Measurements from ENCODE around the gene PPP2R2C.

The PPP2R2C gene

DNA sequence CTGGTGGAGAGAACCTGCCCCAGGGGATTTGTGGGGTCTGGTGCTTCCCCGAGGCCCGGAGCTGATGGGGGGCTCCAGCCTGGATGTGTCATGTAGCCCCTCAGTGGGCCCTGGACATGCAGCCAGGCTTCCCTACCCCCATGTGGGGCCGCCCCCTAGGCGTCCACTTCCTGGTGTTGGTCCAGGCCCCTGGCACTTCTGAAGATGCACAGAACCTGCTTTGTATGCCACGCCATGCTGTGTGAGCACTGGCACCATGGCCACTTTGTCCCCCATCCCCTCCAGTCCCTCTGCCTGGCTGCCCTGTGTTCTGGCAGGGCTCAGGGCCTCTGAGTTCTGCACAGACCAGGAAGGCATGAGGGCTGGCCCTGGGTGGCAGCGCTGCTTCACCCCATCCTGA is 173.6 kb downstream of the PPP2R2C start:
- no peak for DNase-seq

GRCh38 chr4:6298035-6298434 is 174.4 kb downstream of the PPP2R2C start:
- DNase-seq, result no peak

DNA sequence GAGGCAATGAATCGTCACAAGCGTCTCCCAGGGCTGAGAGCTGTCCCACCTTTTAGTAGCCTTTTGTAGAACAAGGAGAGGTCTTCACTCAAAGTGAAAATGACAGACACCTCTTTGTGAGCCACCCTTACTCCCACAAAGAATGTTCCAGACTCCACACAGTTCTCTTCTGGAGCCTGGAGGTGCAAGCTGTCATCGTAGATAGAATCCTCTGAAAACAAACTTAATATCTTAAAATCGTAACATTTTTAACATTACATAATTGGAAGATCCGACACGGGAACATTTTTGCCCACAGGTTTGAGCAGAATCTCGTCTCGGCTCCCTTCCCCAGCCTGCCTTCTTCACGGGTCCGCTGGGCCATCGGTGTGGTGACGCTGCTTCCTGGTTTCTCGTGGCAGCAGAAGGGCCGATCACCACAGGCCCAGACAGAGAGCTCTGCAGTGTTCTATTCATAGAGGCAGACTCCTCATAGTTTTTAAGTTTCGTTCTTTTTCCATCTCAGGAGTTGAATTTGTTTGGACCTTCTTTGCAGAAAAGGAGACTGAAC is 175.1 kb downstream of the PPP2R2C start:
- DNase-seq, result no peak

- DNase-seq, result no peak
Observed at GRCh38 chr4:6296026-6296425, 176.4 kb downstream of the PPP2R2C start.

- no peak for DNase-seq
Observed at GRCh38 chr4:6295495-6295894, 176.9 kb downstream of the PPP2R2C start.

DNA sequence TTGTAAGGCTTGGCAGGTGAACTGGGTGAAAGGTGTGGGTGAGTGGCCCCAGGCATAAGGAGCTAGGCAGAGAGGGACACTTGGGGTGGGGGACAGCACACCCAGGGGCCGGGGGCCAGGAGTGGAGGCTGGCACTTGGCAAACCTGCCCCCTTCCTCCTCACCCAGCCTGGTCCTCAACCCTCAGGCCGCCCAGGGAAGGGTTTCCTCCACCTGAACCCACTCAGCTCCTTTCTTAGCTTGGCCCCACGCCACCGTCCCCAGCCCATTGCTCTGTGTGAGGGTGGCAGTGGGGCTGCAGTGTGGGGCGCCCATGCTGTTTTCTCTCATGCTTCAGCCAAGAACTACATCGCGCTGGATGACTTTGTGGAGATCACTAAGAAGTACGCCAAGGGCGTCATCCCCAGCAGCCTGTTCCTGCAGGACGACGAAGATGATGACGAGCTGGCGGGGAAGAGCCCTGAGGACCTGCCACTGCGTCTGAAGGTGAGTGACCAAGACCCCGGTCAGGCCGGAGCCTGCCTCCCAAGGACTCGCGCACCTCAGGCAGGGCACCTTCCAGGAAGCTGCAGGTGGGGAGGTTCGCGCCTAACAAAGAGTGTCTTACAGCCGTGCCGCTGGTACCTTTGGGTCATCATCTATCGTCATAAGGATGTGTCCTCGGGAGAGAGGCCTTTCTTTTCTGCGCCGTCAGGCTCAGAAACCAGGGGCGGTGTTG is 177.6 kb downstream of the PPP2R2C start:
- DNase-seq, result no peak

DNA sequence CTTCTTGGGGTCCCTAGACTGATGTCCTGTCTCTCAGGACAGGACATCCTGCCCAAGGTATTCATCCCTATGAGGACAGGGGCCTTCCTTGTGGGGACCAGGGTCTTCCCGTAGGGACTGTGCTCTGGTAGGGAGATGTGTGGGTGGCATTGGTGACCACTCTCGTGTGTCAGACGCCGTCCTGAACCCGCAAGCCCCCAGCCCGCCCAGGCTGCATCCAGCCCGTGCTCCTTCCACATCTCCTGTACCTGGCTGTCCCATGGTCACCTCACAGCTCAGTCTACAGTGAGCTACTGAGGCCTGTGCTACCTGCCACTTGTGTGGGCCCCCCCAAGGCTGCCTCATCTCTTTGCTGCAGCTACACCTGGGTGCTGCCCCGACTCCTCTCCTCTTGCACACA is 178.8 kb downstream of the PPP2R2C start:
- no peak for DNase-seq

DNA sequence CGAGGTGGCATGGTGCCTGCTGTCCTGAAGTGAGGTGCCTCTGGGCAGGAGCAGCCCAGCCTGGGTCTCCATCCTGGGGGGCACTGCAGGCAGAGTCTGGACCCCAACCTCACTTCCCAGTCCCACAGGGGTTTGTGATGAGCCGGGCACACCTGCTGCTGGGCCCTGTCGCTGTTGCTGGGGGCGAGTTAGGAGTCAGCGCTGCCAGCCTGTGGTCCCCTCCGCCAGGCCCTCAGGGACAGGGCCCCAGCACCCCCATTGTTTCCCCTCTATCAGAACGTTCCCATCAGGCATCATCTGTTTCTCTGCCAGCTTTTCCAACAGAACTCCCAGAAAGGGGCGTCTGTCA is 179.3 kb downstream of the PPP2R2C start:
- no peak for DNase-seq

GRCh38 chr4:6292376-6293096 is 179.9 kb downstream of the PPP2R2C start:
- no peak for DNase-seq

GRCh38 chr4:6291784-6292297 is 180.6 kb downstream of the PPP2R2C start:
- no peak for DNase-seq

DNA sequence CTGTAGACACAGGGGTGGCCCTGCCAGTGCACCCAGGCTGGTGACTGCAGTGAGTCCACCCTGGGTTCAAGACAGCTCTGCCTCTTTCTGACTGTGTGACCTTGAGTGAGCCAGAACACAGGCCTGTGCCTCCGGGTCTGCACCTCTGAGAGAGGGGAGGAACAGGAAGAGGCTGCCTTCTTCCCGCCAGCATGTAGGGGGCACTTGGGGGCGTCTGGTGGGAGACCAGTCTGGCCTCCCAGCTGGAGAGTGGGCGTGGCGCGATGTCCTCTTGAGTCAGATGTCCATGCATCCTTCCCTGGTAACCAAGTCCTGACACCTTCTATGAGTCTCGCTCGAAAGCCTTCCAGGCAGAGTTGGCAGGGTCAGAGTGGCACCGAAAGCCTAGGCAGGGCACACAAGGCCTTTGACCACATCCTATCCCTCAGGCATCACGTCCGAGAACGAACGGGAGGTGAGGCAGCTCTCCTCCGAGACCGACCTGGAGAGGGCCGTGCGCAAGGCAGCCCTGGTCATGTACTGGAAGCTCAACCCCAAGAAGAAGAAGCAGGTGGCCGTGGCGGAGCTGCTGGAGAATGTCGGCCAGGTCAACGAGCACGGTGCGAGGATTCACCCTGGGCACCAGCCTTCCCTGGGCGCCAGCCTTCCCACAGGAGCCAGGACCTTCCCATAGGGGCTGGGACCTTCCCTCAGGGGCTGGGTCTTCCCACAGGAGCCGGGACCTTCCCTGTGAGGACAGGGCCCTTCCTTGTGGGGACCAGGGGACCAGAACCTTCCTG is 181.5 kb downstream of the PPP2R2C start:
- no peak for DNase-seq

- no peak for DNase-seq
Observed at GRCh38 chr4:6290256-6290655, 182.2 kb downstream of the PPP2R2C start.

GRCh38 chr4:6288871-6289270 is 183.5 kb downstream of the PPP2R2C start:
- no peak for DNase-seq

DNA sequence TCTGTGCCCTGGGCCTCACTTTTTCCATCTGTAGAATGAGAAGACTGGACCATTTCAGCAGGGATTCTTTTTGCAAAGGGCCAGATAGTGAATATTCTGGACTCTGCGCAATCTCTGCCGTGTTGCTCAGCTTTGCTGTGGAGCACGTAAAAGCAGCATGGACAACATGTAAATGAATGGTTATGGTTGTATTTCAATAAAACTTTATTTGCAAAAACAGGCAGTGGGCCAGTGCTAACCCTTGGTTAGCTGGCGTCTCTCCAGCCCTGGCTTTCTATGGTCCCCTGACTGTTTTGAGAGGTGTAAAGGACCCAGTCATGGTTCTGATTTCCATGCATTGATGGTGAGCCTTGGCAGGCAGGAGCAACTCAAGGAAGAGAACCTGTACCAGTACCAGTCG is 184.1 kb downstream of the PPP2R2C start:
- no peak for DNase-seq

GRCh38 chr4:6287017-6287788 is 185.2 kb downstream of the PPP2R2C start:
- no peak for DNase-seq

DNA sequence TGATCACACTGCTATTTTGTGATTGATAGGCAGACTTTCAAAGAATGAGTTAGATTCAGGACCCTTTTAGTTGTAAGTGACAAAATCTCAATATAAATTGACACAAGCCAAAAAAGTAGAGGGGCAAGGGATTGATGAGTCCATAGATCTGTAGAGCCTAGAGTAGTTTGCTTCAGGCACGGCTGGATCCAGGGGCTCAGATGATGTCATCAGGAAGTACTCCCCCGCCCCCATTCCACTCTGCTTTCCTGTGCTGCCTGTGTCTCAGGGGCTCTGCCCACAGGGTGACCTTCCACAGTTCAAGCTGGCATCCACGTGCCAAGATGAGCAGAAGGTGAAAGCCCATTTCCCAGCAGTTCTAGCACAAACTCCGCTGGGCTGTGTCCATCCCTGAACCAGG is 189.1 kb downstream of the PPP2R2C start:
- no peak for DNase-seq

DNA sequence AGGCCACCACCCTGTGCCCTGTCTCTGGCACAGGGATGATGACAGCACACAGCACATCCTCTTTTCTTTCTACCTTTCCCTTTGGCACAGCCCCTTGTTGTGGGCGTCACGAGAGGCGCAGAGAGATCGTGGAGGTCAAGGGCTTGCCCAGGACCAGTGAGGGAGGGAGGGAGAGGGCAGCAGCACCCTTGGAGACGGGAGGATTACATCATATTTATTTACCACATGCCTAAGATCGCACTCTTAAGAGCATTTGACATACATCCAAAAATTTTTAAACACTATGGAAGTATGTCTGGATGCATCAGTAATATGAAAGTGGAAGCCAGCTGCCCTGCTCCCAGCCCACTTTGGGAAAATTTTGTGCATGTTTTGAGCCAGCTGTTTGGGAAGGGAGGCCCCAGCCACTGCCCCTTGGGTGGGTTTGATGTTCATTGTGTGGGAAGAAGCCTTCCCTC is 190.1 kb downstream of the PPP2R2C start:
- no peak for DNase-seq

DNA sequence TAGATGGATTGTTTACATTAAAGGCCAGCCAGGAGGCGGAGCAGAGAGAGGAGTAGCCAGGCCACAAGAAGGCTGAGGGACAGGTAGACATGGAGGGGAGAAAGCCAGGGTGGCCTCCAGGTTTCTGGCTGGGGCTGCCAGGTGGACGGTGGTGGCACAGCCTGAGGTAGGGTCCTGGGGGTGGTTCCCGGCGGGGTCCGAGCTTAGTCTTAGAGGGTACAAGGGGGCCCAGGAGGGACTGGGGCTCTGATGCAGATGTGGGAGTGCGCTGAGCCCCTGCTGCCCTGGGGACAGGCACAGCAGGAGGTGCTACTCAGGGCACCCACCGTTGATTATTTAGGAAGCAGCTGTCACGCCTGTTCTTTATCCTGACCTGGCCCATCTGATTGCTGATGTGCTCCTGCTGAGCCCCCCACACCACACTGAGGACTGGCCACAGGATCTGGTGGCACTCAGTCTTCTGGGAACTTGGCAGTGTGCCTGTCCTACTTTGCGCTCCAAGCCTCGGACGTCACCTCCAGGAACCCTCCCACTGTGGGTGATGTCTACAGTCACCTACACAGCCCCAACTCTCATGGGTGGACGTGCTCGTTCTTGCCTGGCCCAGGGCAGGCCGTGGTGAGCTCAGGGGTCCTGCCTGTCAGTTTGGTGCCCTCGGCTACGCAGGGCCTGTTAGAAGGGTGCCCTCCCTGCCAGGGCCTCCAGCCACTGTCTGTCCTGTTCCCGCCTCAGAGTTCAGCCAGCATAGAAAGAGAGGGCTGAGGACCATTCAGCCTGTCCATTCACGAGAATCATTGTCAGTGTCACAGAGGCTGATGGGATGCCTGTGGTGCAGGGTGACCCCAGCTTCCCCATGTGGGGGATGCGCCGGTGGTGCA is 190.7 kb downstream of the PPP2R2C start:
- DNase-seq, result no peak

DNA sequence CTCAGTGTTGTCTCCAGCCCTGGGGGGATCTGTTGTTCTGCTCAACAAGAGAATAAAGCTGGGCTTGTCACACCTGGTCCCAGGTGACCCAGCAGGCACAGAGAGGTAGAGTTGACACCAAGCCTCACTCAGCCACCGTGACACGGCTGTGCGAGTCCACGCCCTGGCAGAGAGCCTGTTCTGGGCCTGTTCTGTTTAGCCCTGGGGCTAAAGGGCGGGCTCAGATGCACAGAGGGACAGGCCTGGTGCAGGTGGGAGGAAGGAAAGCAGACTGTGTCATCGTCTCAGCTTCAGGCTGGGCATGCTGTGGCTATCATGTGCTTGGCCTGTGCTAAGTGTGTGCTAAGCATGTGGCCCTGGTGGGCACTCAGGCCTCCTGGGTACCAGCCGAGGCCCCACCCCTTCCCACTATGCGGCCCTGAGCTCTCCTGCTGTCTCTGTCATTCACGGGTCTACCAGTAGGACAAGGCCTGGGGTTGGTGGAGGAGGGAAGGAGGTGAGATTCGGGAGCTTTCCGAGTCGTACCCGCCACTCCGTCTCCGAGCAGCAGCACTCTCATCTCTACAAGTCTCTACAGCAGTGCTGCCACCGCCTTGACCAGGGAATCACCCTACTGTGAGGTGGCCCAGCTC is 191.9 kb downstream of the PPP2R2C start:
- DNase-seq, result no peak

DNA sequence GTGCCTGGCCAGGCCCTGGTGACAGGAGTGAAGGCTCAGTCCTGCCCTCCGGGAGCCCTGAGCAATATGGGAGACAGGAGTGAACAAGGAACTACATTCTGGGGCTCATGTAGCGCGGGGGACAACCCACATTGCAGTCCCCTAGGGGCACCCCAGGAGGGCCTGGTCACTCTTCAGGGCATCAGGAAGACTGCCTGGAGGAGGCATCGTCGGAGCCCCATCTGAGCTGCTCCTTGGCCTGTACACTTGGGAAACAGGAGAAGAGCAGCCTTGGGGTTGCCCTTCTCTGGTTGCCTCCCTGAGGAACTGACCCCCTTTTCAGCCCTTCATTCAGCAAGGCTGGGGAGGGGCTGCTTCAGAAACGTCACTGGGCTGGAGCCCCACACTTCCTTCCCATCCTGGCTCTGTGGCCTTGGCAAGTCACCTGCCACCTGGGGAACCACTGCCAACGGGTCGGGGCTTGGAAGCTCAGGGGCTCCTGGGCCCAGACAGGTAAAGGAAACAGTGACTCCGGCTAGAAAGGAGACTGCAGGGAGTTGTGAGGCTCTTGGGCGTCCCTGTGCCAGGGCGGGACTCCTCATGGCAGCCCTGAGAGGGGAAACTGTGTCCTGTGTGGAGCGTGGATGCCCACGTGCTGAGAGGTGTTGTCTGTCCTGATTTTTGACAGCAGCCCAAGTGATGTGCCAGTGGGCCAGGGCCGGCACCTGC is 192.7 kb downstream of the PPP2R2C start:
- no peak for DNase-seq
